ENCODE measurements around the gene LRP1B.

LRP1B gene

GRCh38 chr2:140669911-140670310, 1460.9 kb downstream of the LRP1B start:
- TF ChIP-seq YY1 (IDR thresholded peaks at IDR 0.05; ENCODE audit: low read depth) = no peak
- TF ChIP-seq CEBPB (IDR thresholded peaks at IDR 0.05) = no peak
- TF ChIP-seq FOXM1 (IDR thresholded peaks at IDR 0.05; ENCODE audit: borderline replicate concordance, low read depth) = no peak
- no peak for TF ChIP-seq NFIC (IDR thresholded peaks at IDR 0.05)
- no peak for TF ChIP-seq TCF12 (IDR thresholded peaks at IDR 0.05; ENCODE audit: low read depth)
- TF ChIP-seq RAD21 (IDR thresholded peaks at IDR 0.05; ENCODE audit: low read depth) = no peak
- TF ChIP-seq TAF1 (IDR thresholded peaks at IDR 0.05; ENCODE audit: low read depth) = no peak

- TF ChIP-seq TEAD4 (IDR thresholded peaks at IDR 0.05) (no peak), FOXM1 (IDR thresholded peaks at IDR 0.05; ENCODE audit: borderline replicate concordance, low read depth) (no peak), TCF12 (IDR thresholded peaks at IDR 0.05; ENCODE audit: low read depth) (no peak), RAD21 (IDR thresholded peaks at IDR 0.05; ENCODE audit: low read depth) (no peak), EGR1 (IDR thresholded peaks at IDR 0.05) (no peak), TAF1 (IDR thresholded peaks at IDR 0.05; ENCODE audit: low read depth) (no peak), NFIC (IDR thresholded peaks at IDR 0.05) (no peak), EP300 (IDR thresholded peaks at IDR 0.05; ENCODE audit: borderline replicate concordance) (no peak)
- TF ChIP-seq, protein P1, sequence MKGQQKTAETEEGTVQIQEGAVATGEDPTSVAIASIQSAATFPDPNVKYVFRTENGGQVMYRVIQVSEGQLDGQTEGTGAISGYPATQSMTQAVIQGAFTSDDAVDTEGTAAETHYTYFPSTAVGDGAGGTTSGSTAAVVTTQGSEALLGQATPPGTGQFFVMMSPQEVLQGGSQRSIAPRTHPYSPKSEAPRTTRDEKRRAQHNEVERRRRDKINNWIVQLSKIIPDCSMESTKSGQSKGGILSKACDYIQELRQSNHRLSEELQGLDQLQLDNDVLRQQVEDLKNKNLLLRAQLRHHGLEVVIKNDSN (IDR thresholded peaks at IDR 0.05) = no peak
- TF ChIP-seq, protein P2, sequence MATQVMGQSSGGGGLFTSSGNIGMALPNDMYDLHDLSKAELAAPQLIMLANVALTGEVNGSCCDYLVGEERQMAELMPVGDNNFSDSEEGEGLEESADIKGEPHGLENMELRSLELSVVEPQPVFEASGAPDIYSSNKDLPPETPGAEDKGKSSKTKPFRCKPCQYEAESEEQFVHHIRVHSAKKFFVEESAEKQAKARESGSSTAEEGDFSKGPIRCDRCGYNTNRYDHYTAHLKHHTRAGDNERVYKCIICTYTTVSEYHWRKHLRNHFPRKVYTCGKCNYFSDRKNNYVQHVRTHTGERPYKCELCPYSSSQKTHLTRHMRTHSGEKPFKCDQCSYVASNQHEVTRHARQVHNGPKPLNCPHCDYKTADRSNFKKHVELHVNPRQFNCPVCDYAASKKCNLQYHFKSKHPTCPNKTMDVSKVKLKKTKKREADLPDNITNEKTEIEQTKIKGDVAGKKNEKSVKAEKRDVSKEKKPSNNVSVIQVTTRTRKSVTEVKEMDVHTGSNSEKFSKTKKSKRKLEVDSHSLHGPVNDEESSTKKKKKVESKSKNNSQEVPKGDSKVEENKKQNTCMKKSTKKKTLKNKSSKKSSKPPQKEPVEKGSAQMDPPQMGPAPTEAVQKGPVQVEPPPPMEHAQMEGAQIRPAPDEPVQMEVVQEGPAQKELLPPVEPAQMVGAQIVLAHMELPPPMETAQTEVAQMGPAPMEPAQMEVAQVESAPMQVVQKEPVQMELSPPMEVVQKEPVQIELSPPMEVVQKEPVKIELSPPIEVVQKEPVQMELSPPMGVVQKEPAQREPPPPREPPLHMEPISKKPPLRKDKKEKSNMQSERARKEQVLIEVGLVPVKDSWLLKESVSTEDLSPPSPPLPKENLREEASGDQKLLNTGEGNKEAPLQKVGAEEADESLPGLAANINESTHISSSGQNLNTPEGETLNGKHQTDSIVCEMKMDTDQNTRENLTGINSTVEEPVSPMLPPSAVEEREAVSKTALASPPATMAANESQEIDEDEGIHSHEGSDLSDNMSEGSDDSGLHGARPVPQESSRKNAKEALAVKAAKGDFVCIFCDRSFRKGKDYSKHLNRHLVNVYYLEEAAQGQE (IDR thresholded peaks at IDR 0.05; ENCODE audit: low read depth) = no peak
Measured at GRCh38 chr2:140667203-140667602, 1463.6 kb downstream of the LRP1B start.

DNA sequence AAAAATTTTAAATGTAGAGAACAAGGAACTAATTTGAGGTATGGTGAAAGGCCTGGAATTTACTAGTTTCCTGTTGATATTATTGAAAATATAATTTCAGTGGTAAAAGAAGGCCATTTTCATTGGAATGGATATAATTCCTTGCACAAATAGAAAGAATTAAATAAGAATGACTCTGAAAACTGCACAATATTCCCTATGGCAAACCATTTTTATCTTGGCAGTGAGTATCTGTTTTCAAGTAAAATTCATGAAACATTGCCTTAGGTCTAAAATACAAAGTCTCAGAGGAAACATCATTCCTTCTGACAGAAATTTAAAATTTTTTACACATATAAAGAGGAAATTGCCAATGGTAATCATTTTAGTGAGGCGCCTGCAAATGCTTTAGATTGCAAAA, 1468.3 kb downstream of the LRP1B start:
- no peak for TF ChIP-seq FOXM1 (IDR thresholded peaks at IDR 0.05; ENCODE audit: borderline replicate concordance, low read depth)
- TF ChIP-seq MAX (IDR thresholded peaks at IDR 0.05) = no peak
- no peak for TF ChIP-seq ZBTB7A (IDR thresholded peaks at IDR 0.05; ENCODE audit: low read depth)
- no peak for TF ChIP-seq TCF12 (IDR thresholded peaks at IDR 0.05; ENCODE audit: low read depth)
- TF ChIP-seq, protein P1 (IDR thresholded peaks at IDR 0.05) = no peak
- TF ChIP-seq EP300 (IDR thresholded peaks at IDR 0.05; ENCODE audit: borderline replicate concordance) = no peak
- TF ChIP-seq TEAD4 (IDR thresholded peaks at IDR 0.05) = no peak
- TF ChIP-seq TAF1 (IDR thresholded peaks at IDR 0.05; ENCODE audit: low read depth) = no peak
- TF ChIP-seq YY1 (IDR thresholded peaks at IDR 0.05; ENCODE audit: low read depth) = no peak
- no peak for TF ChIP-seq CREB1 (IDR thresholded peaks at IDR 0.05; ENCODE audit: low read depth)
- no peak for TF ChIP-seq NFIC (IDR thresholded peaks at IDR 0.05)
- TF ChIP-seq CEBPB (IDR thresholded peaks at IDR 0.05) = no peak
- no peak for TF ChIP-seq RAD21 (IDR thresholded peaks at IDR 0.05; ENCODE audit: low read depth)
- no peak for TF ChIP-seq EGR1 (IDR thresholded peaks at IDR 0.05)
- TF ChIP-seq, protein P2 (IDR thresholded peaks at IDR 0.05; ENCODE audit: low read depth) = no peak

- TF ChIP-seq EP300 (IDR thresholded peaks at IDR 0.05; ENCODE audit: borderline replicate concordance) = no peak
- no peak for TF ChIP-seq RAD21 (IDR thresholded peaks at IDR 0.05; ENCODE audit: low read depth)
- TF ChIP-seq CEBPB (IDR thresholded peaks at IDR 0.05) = no peak
- TF ChIP-seq MAX (IDR thresholded peaks at IDR 0.05) = no peak
- TF ChIP-seq EGR1 (IDR thresholded peaks at IDR 0.05) = no peak
- no peak for TF ChIP-seq TAF1 (IDR thresholded peaks at IDR 0.05; ENCODE audit: low read depth)
- no peak for TF ChIP-seq ZBTB7A (IDR thresholded peaks at IDR 0.05; ENCODE audit: low read depth)
- no peak for TF ChIP-seq YY1 (IDR thresholded peaks at IDR 0.05; ENCODE audit: low read depth)
Measured at GRCh38 chr2:140658760-140659692, 1471.8 kb downstream of the LRP1B start.

DNA sequence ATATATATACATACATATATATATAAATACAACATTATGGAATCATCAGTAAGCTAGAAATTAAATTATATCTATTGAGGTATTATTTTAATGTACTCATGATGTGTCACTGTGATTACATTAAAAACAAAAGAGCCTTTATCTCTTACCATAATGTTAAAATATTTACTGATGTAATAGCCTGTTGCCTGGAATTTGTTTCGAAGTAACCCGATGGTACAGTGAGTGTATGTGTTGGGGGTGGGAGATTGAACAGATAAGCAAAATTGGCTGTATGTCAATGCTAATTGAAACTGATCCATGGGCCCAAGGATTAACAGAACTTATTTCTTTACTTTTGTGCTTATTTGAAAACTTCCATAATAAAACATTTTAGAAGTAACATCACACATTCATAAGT, 1473.2 kb downstream of the LRP1B start:
- TF ChIP-seq TEAD4 (IDR thresholded peaks at IDR 0.05) (no peak), YY1 (IDR thresholded peaks at IDR 0.05; ENCODE audit: low read depth) (no peak), NFIC (IDR thresholded peaks at IDR 0.05) (no peak), ZBTB7A (IDR thresholded peaks at IDR 0.05; ENCODE audit: low read depth) (no peak)
- TF ChIP-seq, protein P1 (IDR thresholded peaks at IDR 0.05) = no peak

Data from Ishikawa (cell line).